HG03095 (cell line): ENCODE measurements around the gene SORCS2.

Experiments used
- ATAC-seq: cut with Tn5 transposase; IDR thresholded peaks from one replicate; pipeline ENCODE4 v1.9.1; 2021; ENCODE audit warnings: moderate library complexity; ENCODE audit not compliant: unreplicated experiment

SORCS2 gene

GRCh38 chr4:7774301-7775294 is 582.3 kb downstream of the SORCS2 start:
- ATAC-seq, result no peak

GRCh38 chr4:7775396-7775795 is 583.1 kb downstream of the SORCS2 start:
- ATAC-seq, result no peak

GRCh38 chr4:7777017-7777710 is 584.8 kb downstream of the SORCS2 start:
- ATAC-seq, result no peak

- no peak for ATAC-seq
Measured at GRCh38 chr4:7777871-7778509, 585.7 kb downstream of the SORCS2 start.

GRCh38 chr4:7778510-7779431 is 586.4 kb downstream of the SORCS2 start:
- ATAC-seq, result no peak

- ATAC-seq, result no peak
Measured at GRCh38 chr4:7779432-7779768, 587.1 kb downstream of the SORCS2 start.

GRCh38 chr4:7780751-7781348 is 588.5 kb downstream of the SORCS2 start:
- ATAC-seq, result no peak

GRCh38 chr4:7781366-7781765 is 589.0 kb downstream of the SORCS2 start:
- ATAC-seq, result no peak

GRCh38 chr4:7781993-7782392 is 589.7 kb downstream of the SORCS2 start:
- no peak for ATAC-seq

GRCh38 chr4:7782783-7783182 is 590.4 kb downstream of the SORCS2 start:
- no peak for ATAC-seq

GRCh38 chr4:7783541-7783940 is 591.2 kb downstream of the SORCS2 start:
- no peak for ATAC-seq

GRCh38 chr4:7784131-7784870 is 592.0 kb downstream of the SORCS2 start:
- ATAC-seq, result no peak

- ATAC-seq, result no peak
Measured at GRCh38 chr4:7785017-7785416, 592.7 kb downstream of the SORCS2 start.

- no peak for ATAC-seq
Measured at GRCh38 chr4:7786040-7786439, 593.7 kb downstream of the SORCS2 start.

- no peak for ATAC-seq
Measured at GRCh38 chr4:7786517-7786916, 594.2 kb downstream of the SORCS2 start.

- no peak for ATAC-seq
Measured at GRCh38 chr4:7787067-7787466, 594.7 kb downstream of the SORCS2 start.

GRCh38 chr4:7787681-7788141 is 595.4 kb downstream of the SORCS2 start:
- no peak for ATAC-seq

- ATAC-seq, result no peak
Measured at GRCh38 chr4:7788193-7788592, 595.9 kb downstream of the SORCS2 start.

- no peak for ATAC-seq
Measured at GRCh38 chr4:7788694-7789425, 596.5 kb downstream of the SORCS2 start.
